WTC11 (cell line): ENCODE results near the gene SLC51B. TPM values are rescaled to one million over a fixed set of nuclear protein-coding genes. Genes with fewer than 3 reads are reported as not detected.

Experiments
- ATAC-seq: fragments of 200-7000 bp; cut with Tn5 transposase; 2 replicates; pipeline ENCODE4 v1.10.0; 2021; ENCODE audit warnings: mild to moderate bottlenecking, moderate library complexity
- CTCF ChIA-PET: fragments of 300-600 bp; sonication (Branson Sonifier 250); formaldehyde crosslinking; loops from one replicate; lab custom pipeline; 2021; ENCODE audit warnings: antibody characterized with exemption; lab: Charles Lee
- POLR2A ChIA-PET: fragments of 350-600 bp; sonication (Branson Sonifier 250); formaldehyde crosslinking; loops from one replicate; lab custom pipeline; 2021; ENCODE audit warnings: antibody characterized with exemption; lab: Charles Lee
- DNase-seq: peaks from one replicate; pipeline ENCODE4 v3.0.0; 2021; ENCODE audit warnings: low spot score
- H3K27ac Mint-ChIP-seq: 2 replicates; pipeline ENCODE4 v1.8.0; 2021; ENCODE audit warnings: mixed read lengths
- H3K27me3 Mint-ChIP-seq: 2 replicates; pipeline ENCODE4 v1.8.0; 2021; ENCODE audit warnings: low read depth, mild to moderate bottlenecking, moderate library complexity, mixed read lengths
- H3K36me3 Mint-ChIP-seq: 2 replicates; pipeline ENCODE4 v1.8.0; 2021; ENCODE audit warnings: mixed read lengths
- H3K4me1 Mint-ChIP-seq: 2 replicates; pipeline ENCODE4 v1.8.0; 2022; ENCODE audit warnings: mixed read lengths
- H3K4me3 Mint-ChIP-seq: 2 replicates; pipeline ENCODE4 v1.8.0; 2021; ENCODE audit warnings: mild to moderate bottlenecking, moderate library complexity, mixed read lengths
- H3K9me3 Mint-ChIP-seq: 2 replicates; pipeline ENCODE4 v1.8.0; 2021; ENCODE audit warnings: mixed read lengths
- ATF2 ChIP-seq: sonication (generic); formaldehyde crosslinking; IDR thresholded peaks from 2 replicates; pipeline ENCODE4 v1.8.1; 2022; ENCODE audit warnings: low read depth, missing genetic modification reagents, borderline replicate concordance
- ATF6 ChIP-seq: sonication (generic); formaldehyde crosslinking; IDR thresholded peaks from 2 replicates; pipeline ENCODE4 v1.8.1; 2023; ENCODE audit warnings: mild to moderate bottlenecking, missing genetic modification reagents
- CBFB ChIP-seq: sonication (generic); formaldehyde crosslinking; IDR thresholded peaks from 2 replicates; pipeline ENCODE4 v1.8.1; 2022; ENCODE audit warnings: mild to moderate bottlenecking, low read depth, missing genetic modification reagents
- CDX4 ChIP-seq: fragments of 250-450 bp; sonication (Bioruptor Pico); IDR thresholded peaks from 2 replicates; pipeline ENCODE4 v1.9.0; 2021; ENCODE audit warnings: moderate library complexity, mild to moderate bottlenecking, inconsistent platforms, borderline replicate concordance
- CREB1 ChIP-seq: sonication (generic); formaldehyde crosslinking; IDR thresholded peaks from 2 replicates; pipeline ENCODE4 v1.8.0; 2023; ENCODE audit warnings: mild to moderate bottlenecking, missing genetic modification reagents
- ERG ChIP-seq: fragments of 250-450 bp; sonication (Bioruptor Pico); IDR thresholded peaks from 2 replicates; pipeline ENCODE4 v1.8.0; 2021; ENCODE audit warnings: mild to moderate bottlenecking
- ETV6 ChIP-seq: sonication (generic); formaldehyde crosslinking; IDR thresholded peaks from 2 replicates; pipeline ENCODE4 v1.8.1; 2022; ENCODE audit warnings: mild to moderate bottlenecking, missing genetic modification reagents
- FOXP1 ChIP-seq: sonication (generic); formaldehyde crosslinking; IDR thresholded peaks from 2 replicates; pipeline ENCODE4 v1.8.0; 2022; ENCODE audit warnings: missing genetic modification reagents, mild to moderate bottlenecking, moderate library complexity, borderline replicate concordance
- FOXP4 ChIP-seq: sonication (generic); formaldehyde crosslinking; IDR thresholded peaks from 2 replicates; pipeline ENCODE4 v1.8.0; 2022; ENCODE audit warnings: mild to moderate bottlenecking, missing genetic modification reagents
- JAZF1 ChIP-seq: fragments of 250-450 bp; sonication (Bioruptor Pico); IDR thresholded peaks from 2 replicates; pipeline ENCODE4 v1.9.0; 2021; ENCODE audit warnings: moderate library complexity, mild to moderate bottlenecking, inconsistent platforms
- KAT7 ChIP-seq: sonication (generic); formaldehyde crosslinking; IDR thresholded peaks from 2 replicates; pipeline ENCODE4 v1.8.1; 2023; ENCODE audit warnings: missing genetic modification reagents, mild to moderate bottlenecking, borderline replicate concordance
- MXD4 ChIP-seq: fragments of 250-450 bp; sonication (Bioruptor Pico); IDR thresholded peaks from 2 replicates; pipeline ENCODE4 v1.8.0; 2021; ENCODE audit warnings: mild to moderate bottlenecking, moderate library complexity, borderline replicate concordance
- NR1H2 ChIP-seq: sonication (generic); formaldehyde crosslinking; IDR thresholded peaks from 2 replicates; pipeline ENCODE4 v1.9.0; 2021; ENCODE audit warnings: mild to moderate bottlenecking, moderate library complexity, missing genetic modification reagents
- PRRX2 ChIP-seq: fragments of 250-450 bp; sonication (Bioruptor Pico); IDR thresholded peaks from 2 replicates; pipeline ENCODE4 v1.8.0; 2021; ENCODE audit warnings: mild to moderate bottlenecking
- SMAD4 ChIP-seq: sonication (generic); formaldehyde crosslinking; IDR thresholded peaks from 2 replicates; pipeline ENCODE4 v1.8.0; 2022; ENCODE audit warnings: mild to moderate bottlenecking, missing genetic modification reagents
- TP53 ChIP-seq: sonication (generic); formaldehyde crosslinking; IDR thresholded peaks from 2 replicates; pipeline ENCODE4 v1.8.1; 2023; ENCODE audit warnings: mild to moderate bottlenecking, missing genetic modification reagents
- ZNF281 ChIP-seq: sonication (generic); formaldehyde crosslinking; IDR thresholded peaks from 2 replicates; pipeline ENCODE4 v1.8.0; 2023; ENCODE audit warnings: mild to moderate bottlenecking, missing genetic modification reagents
- ZNF317 ChIP-seq: sonication (generic); formaldehyde crosslinking; IDR thresholded peaks from 2 replicates; pipeline ENCODE4 v1.8.1; 2023; ENCODE audit warnings: low read depth, mild to moderate bottlenecking, moderate library complexity, missing genetic modification reagents, borderline replicate concordance
- ZNF425 ChIP-seq: fragments of 250-450 bp; sonication (Bioruptor Pico); conservative IDR thresholded peaks from 2 replicates; pipeline ENCODE4 v1.9.0; 2021; ENCODE audit warnings: mild to moderate bottlenecking
- ZNF671 ChIP-seq: fragments of 250-450 bp; sonication (Bioruptor Pico); IDR thresholded peaks from 2 replicates; pipeline ENCODE4 v1.8.0; 2021; ENCODE audit warnings: mild to moderate bottlenecking
- total RNA-seq: library from RNA; stranded (reverse); gene quantifications from 3 replicates; pipeline ENCODE4 v1.2.3, GENCODE V29; 2021

Gene SLC51B
- total RNA-seq, 1 experiment from 2014 or later = not detected

- TF ChIP-seq FOXP1 (CRISPR knock-in tag) = no peak
- no peak for TF ChIP-seq ERG (CRISPR knock-in tag)
- no peak for TF ChIP-seq ZNF281 (CRISPR knock-in tag)
- TF ChIP-seq ZNF317 = no peak
- TF ChIP-seq, all 79 proteins: peak for 0
Measured at GRCh38 chr15:65060641-65061397, 15.6 kb downstream of the SLC51B start (continued).

GRCh38 chr15:65062061-65062460, 16.9 kb downstream of the SLC51B start:
- DNase-seq (no peak), ATAC-seq (no peak)
- H3K27ac Mint-ChIP-seq = no peak overlapping the region
- CTCF ChIA-PET = interaction anchor here (1.6 to 20.3 kb wide), 6 partner anchors 9 to 39 kb away, joined by 4 to 292 read pairs (median 18); no protein-coding TSS in a partner anchor
- H3K36me3 Mint-ChIP-seq = no peaks in the 10 kb centered on the region
- H3K9me3 Mint-ChIP-seq = peaks cover 8% of the 10 kb centered on the region
- H3K4me1 Mint-ChIP-seq = peaks cover 16% of the 10 kb centered on the region
- no peak overlapping the region for H3K4me3 Mint-ChIP-seq
- H3K27me3 Mint-ChIP-seq = peaks cover 5% of the 10 kb centered on the region
- POLR2A ChIA-PET = interaction anchor here (0.7 kb wide), 1 partner anchor 1782 kb away, joined by 5 read pairs; no protein-coding TSS in a partner anchor
- TF ChIP-seq FOXP4 (CRISPR knock-in tag) (no peak), ZNF671 (CRISPR knock-in tag) (no peak), CREB1 (CRISPR knock-in tag) (no peak), ETV6 (CRISPR knock-in tag) (no peak)

- H3K9me3 Mint-ChIP-seq = peaks cover 8% of the 10 kb centered on the region
- POLR2A ChIA-PET = no interaction called here
- no peaks in the 10 kb centered on the region for H3K36me3 Mint-ChIP-seq
- peaks cover 20% of the 10 kb centered on the region for H3K4me1 Mint-ChIP-seq
- no peak for DNase-seq
- peaks cover 9% of the 10 kb centered on the region for H3K27me3 Mint-ChIP-seq
- no peak overlapping the region for H3K4me3 Mint-ChIP-seq
- peak overlapping the region; percentile 14; the same call in 1 of the 2 replicates for H3K27ac Mint-ChIP-seq
- CTCF ChIA-PET = interaction anchor here (0.5 to 20.3 kb wide), 8 partner anchors 8 to 759 kb away, joined by 4 to 292 read pairs (median 18); no protein-coding TSS in a partner anchor
- no peak for ATAC-seq
- no peak for TF ChIP-seq SMAD4 (CRISPR knock-in tag)
- no peak for TF ChIP-seq CDX4 (CRISPR knock-in tag)
- TF ChIP-seq JAZF1 = no peak
- no peak for TF ChIP-seq PRRX2 (CRISPR knock-in tag)
- TF ChIP-seq ZNF425 = no peak
- no peak for TF ChIP-seq NR1H2 (CRISPR knock-in tag)
- no peak for TF ChIP-seq ATF2
- TF ChIP-seq KAT7 (CRISPR knock-in tag) = no peak
- no peak for TF ChIP-seq ATF6 (CRISPR knock-in tag)
- TF ChIP-seq MXD4 (CRISPR knock-in tag) = no peak
- no peak for TF ChIP-seq CBFB (CRISPR knock-in tag)
- TF ChIP-seq TP53 (CRISPR knock-in tag) = no peak
Measured at GRCh38 chr15:65062726-65063125, 17.5 kb downstream of the SLC51B start.
